ENCODE results near the gene LRRK1.

LRRK1 gene

GRCh38 chr15:100923902-100924301 lies 4.7 kb downstream of the LRRK1 start:
- H3K9ac ChIP-seq (ENCODE audit: low read depth in 1 of 2, low read length in 2 of 2): no peak overlapping the region
- H3K4me3 ChIP-seq (ENCODE audit: low read depth in 1 of 2, low read length in 2 of 2): no peak overlapping the region
- peaks cover 27 to 33% of the 10 kb centered on the region in 2 donors for H3K4me1 ChIP-seq (ENCODE audit: control insufficient read depth in 1 of 2, insufficient read depth in 2 of 2, low read length in 2 of 2)
- no peaks in the 10 kb centered on the region for H3K27me3 ChIP-seq (ENCODE audit: control insufficient read depth in 1 of 2, insufficient read depth in 2 of 2, low read length in 2 of 2)
- no peaks in the 10 kb centered on the region for H3K9me3 ChIP-seq (ENCODE audit: control insufficient read depth in 1 of 2, low read length in 2 of 2)
- H3K36me3 ChIP-seq (ENCODE audit: control insufficient read depth in 1 of 2, insufficient read depth in 2 of 2, low read length in 2 of 2): peaks cover 4 to 20% of the 10 kb centered on the region in 2 donors
- no peak overlapping the region for H3K27ac ChIP-seq (ENCODE audit: low read depth, low read length)

GRCh38 chr15:100924436-100924835 lies 5.3 kb downstream of the LRRK1 start:
- Histone ChIP-seq H3K9me3 (ENCODE audit: control insufficient read depth in 1 of 2, low read length in 2 of 2) (no peaks in the 10 kb centered on the region), H3K4me3 (ENCODE audit: low read depth in 1 of 2, low read length in 2 of 2) (no peak overlapping the region), H3K36me3 (ENCODE audit: control insufficient read depth in 1 of 2, insufficient read depth in 2 of 2, low read length in 2 of 2) (peaks cover 4 to 20% of the 10 kb centered on the region in 2 donors), H3K9ac (ENCODE audit: low read depth in 1 of 2, low read length in 2 of 2) (no peak overlapping the region), H3K27ac (ENCODE audit: low read depth, low read length) (no peak overlapping the region), H3K4me1 (ENCODE audit: control insufficient read depth in 1 of 2, insufficient read depth in 2 of 2, low read length in 2 of 2) (peaks cover 27 to 33% of the 10 kb centered on the region in 2 donors), H3K27me3 (ENCODE audit: control insufficient read depth in 1 of 2, insufficient read depth in 2 of 2, low read length in 2 of 2) (no peaks in the 10 kb centered on the region)

- Histone ChIP-seq H3K4me3 (ENCODE audit: low read depth in 1 of 2, low read length in 2 of 2) (no peak overlapping the region), H3K4me1 (ENCODE audit: control insufficient read depth in 1 of 2, insufficient read depth in 2 of 2, low read length in 2 of 2) (peaks cover 21 to 30% of the 10 kb centered on the region in 2 donors), H3K27ac (ENCODE audit: low read depth, low read length) (no peak overlapping the region), H3K9me3 (ENCODE audit: control insufficient read depth in 1 of 2, low read length in 2 of 2) (no peaks in the 10 kb centered on the region), H3K27me3 (ENCODE audit: control insufficient read depth in 1 of 2, insufficient read depth in 2 of 2, low read length in 2 of 2) (no peaks in the 10 kb centered on the region), H3K9ac (ENCODE audit: low read depth in 1 of 2, low read length in 2 of 2) (no peak overlapping the region), H3K36me3 (ENCODE audit: control insufficient read depth in 1 of 2, insufficient read depth in 2 of 2, low read length in 2 of 2) (peaks cover 4 to 20% of the 10 kb centered on the region in 2 donors)
Measured at GRCh38 chr15:100925480-100925879, 6.3 kb downstream of the LRRK1 start.

GRCh38 chr15:100926258-100926657 lies 7.1 kb downstream of the LRRK1 start:
- H3K9ac ChIP-seq (ENCODE audit: low read depth in 1 of 2, low read length in 2 of 2): no peak overlapping the region
- no peak overlapping the region for H3K4me3 ChIP-seq (ENCODE audit: low read depth in 1 of 2, low read length in 2 of 2)
- H3K27ac ChIP-seq (ENCODE audit: low read depth, low read length): no peak overlapping the region
- no peaks in the 10 kb centered on the region for H3K9me3 ChIP-seq (ENCODE audit: control insufficient read depth in 1 of 2, low read length in 2 of 2)
- H3K36me3 ChIP-seq (ENCODE audit: control insufficient read depth in 1 of 2, insufficient read depth in 2 of 2, low read length in 2 of 2): peaks cover 4 to 20% of the 10 kb centered on the region in 2 donors
- H3K4me1 ChIP-seq (ENCODE audit: control insufficient read depth in 1 of 2, insufficient read depth in 2 of 2, low read length in 2 of 2): peaks cover 16 to 25% of the 10 kb centered on the region in 2 donors
- no peaks in the 10 kb centered on the region for H3K27me3 ChIP-seq (ENCODE audit: control insufficient read depth in 1 of 2, insufficient read depth in 2 of 2, low read length in 2 of 2)

- peaks cover 4 to 24% of the 10 kb centered on the region in 2 donors for H3K36me3 ChIP-seq (ENCODE audit: control insufficient read depth in 1 of 2, insufficient read depth in 2 of 2, low read length in 2 of 2)
- peaks cover 16 to 25% of the 10 kb centered on the region in 2 donors for H3K4me1 ChIP-seq (ENCODE audit: control insufficient read depth in 1 of 2, insufficient read depth in 2 of 2, low read length in 2 of 2)
- no peaks in the 10 kb centered on the region for H3K27me3 ChIP-seq (ENCODE audit: control insufficient read depth in 1 of 2, insufficient read depth in 2 of 2, low read length in 2 of 2)
- no peaks in the 10 kb centered on the region for H3K9me3 ChIP-seq (ENCODE audit: control insufficient read depth in 1 of 2, low read length in 2 of 2)
- H3K4me3 ChIP-seq (ENCODE audit: low read depth in 1 of 2, low read length in 2 of 2): no peak overlapping the region
- no peak overlapping the region for H3K27ac ChIP-seq (ENCODE audit: low read depth, low read length)
- no peak overlapping the region for H3K9ac ChIP-seq (ENCODE audit: low read depth in 1 of 2, low read length in 2 of 2)
Measured at GRCh38 chr15:100926971-100927756, 8.0 kb downstream of the LRRK1 start.

- Histone ChIP-seq H3K4me3 (ENCODE audit: low read depth in 1 of 2, low read length in 2 of 2) (no peak overlapping the region), H3K9ac (ENCODE audit: low read depth in 1 of 2, low read length in 2 of 2) (no peak overlapping the region), H3K4me1 (ENCODE audit: control insufficient read depth in 1 of 2, insufficient read depth in 2 of 2, low read length in 2 of 2) (peaks cover 12 to 16% of the 10 kb centered on the region in 2 donors), H3K27ac (ENCODE audit: low read depth, low read length) (no peak overlapping the region), H3K9me3 (ENCODE audit: control insufficient read depth in 1 of 2, low read length in 2 of 2) (no peaks in the 10 kb centered on the region), H3K27me3 (ENCODE audit: control insufficient read depth in 1 of 2, insufficient read depth in 2 of 2, low read length in 2 of 2) (no peaks in the 10 kb centered on the region), H3K36me3 (ENCODE audit: control insufficient read depth in 1 of 2, insufficient read depth in 2 of 2, low read length in 2 of 2) (peaks cover 0 to 24% of the 10 kb centered on the region in 2 donors)
Measured at GRCh38 chr15:100928632-100929280, 9.6 kb downstream of the LRRK1 start.

GRCh38 chr15:100929641-100930042 lies 10.5 kb downstream of the LRRK1 start:
- no peak overlapping the region for H3K9ac ChIP-seq (ENCODE audit: low read depth in 1 of 2, low read length in 2 of 2)
- H3K4me3 ChIP-seq (ENCODE audit: low read depth in 1 of 2, low read length in 2 of 2): no peak overlapping the region
- no peak overlapping the region for H3K27ac ChIP-seq (ENCODE audit: low read depth, low read length)
- H3K9me3 ChIP-seq (ENCODE audit: control insufficient read depth in 1 of 2, low read length in 2 of 2): no peaks in the 10 kb centered on the region
- H3K27me3 ChIP-seq (ENCODE audit: control insufficient read depth in 1 of 2, insufficient read depth in 2 of 2, low read length in 2 of 2): no peaks in the 10 kb centered on the region
- H3K4me1 ChIP-seq (ENCODE audit: control insufficient read depth in 1 of 2, insufficient read depth in 2 of 2, low read length in 2 of 2): peaks cover 12 to 16% of the 10 kb centered on the region in 2 donors
- H3K36me3 ChIP-seq (ENCODE audit: control insufficient read depth in 1 of 2, insufficient read depth in 2 of 2, low read length in 2 of 2): peaks cover 0 to 20% of the 10 kb centered on the region in 2 donors

GRCh38 chr15:100930306-100930848 lies 11.2 kb downstream of the LRRK1 start:
- H3K9ac ChIP-seq (ENCODE audit: low read depth in 1 of 2, low read length in 2 of 2): no peak overlapping the region
- peaks cover 0 to 19% of the 10 kb centered on the region in 2 donors for H3K36me3 ChIP-seq (ENCODE audit: control insufficient read depth in 1 of 2, insufficient read depth in 2 of 2, low read length in 2 of 2)
- no peak overlapping the region for H3K27ac ChIP-seq (ENCODE audit: low read depth, low read length)
- no peak overlapping the region for H3K4me3 ChIP-seq (ENCODE audit: low read depth in 1 of 2, low read length in 2 of 2)
- no peaks in the 10 kb centered on the region for H3K27me3 ChIP-seq (ENCODE audit: control insufficient read depth in 1 of 2, insufficient read depth in 2 of 2, low read length in 2 of 2)
- H3K9me3 ChIP-seq (ENCODE audit: control insufficient read depth in 1 of 2, low read length in 2 of 2): no peaks in the 10 kb centered on the region
- peaks cover 10 to 11% of the 10 kb centered on the region in 2 donors for H3K4me1 ChIP-seq (ENCODE audit: control insufficient read depth in 1 of 2, insufficient read depth in 2 of 2, low read length in 2 of 2)

GRCh38 chr15:100931143-100931890 lies 12.2 kb downstream of the LRRK1 start:
- Histone ChIP-seq H3K27ac (ENCODE audit: low read depth, low read length) (no peak overlapping the region), H3K9ac (ENCODE audit: low read depth in 1 of 2, low read length in 2 of 2) (no peak overlapping the region), H3K4me1 (ENCODE audit: control insufficient read depth in 1 of 2, insufficient read depth in 2 of 2, low read length in 2 of 2) (peaks cover under 1 to 3% of the 10 kb centered on the region in 2 donors), H3K9me3 (ENCODE audit: control insufficient read depth in 1 of 2, low read length in 2 of 2) (no peaks in the 10 kb centered on the region), H3K4me3 (ENCODE audit: low read depth in 1 of 2, low read length in 2 of 2) (no peak overlapping the region), H3K27me3 (ENCODE audit: control insufficient read depth in 1 of 2, insufficient read depth in 2 of 2, low read length in 2 of 2) (no peaks in the 10 kb centered on the region), H3K36me3 (ENCODE audit: control insufficient read depth in 1 of 2, insufficient read depth in 2 of 2, low read length in 2 of 2) (peaks cover 0 to 15% of the 10 kb centered on the region in 2 donors)

Measured in duodenal mucosa (tissue), 2 donors.